GM10248 (cell line): ENCODE data around the gene MORN2.
A peak's percentile ranks its signal among the peaks of the same experiment; 100 is the strongest.

Source experiments
- CTCF ChIA-PET: fragments of 300-600 bp; sonication (Branson Sonifier 250); formaldehyde crosslinking; extraction: SDS; loops from one replicate; lab custom pipeline; 2021; ENCODE audit warnings: antibody characterized with exemption; lab: Yijun Ruan, JAX
- POLR2A ChIA-PET: fragments of 350-650 bp; sonication (Branson Sonifier 250); formaldehyde crosslinking; extraction: SDS; loops from one replicate; lab custom pipeline; 2020; ENCODE audit warnings: antibody characterized with exemption; lab: Yijun Ruan, JAX
- DNase-seq: peaks from one replicate; pipeline ENCODE4 v3.0.0; 2012; ENCODE audit errors: extremely low spot score
- TF ChIP-seq, protein P1 (sequence below): IDR thresholded peaks from 2 replicates; pipeline ENCODE4 v1.5.1; 2012; ENCODE audit warnings: mild to moderate bottlenecking, low read depth; ENCODE audit errors: extremely low read depth, missing control alignments, control extremely low read depth

MORN2 gene

GRCh38 chr2:38866773-38867443, 8.9 kb upstream of the MORN2 start:
- POLR2A ChIA-PET = no interaction called here
- DNase-seq = no peak
- CTCF ChIA-PET = no interaction called here
- TF ChIP-seq, protein P1, sequence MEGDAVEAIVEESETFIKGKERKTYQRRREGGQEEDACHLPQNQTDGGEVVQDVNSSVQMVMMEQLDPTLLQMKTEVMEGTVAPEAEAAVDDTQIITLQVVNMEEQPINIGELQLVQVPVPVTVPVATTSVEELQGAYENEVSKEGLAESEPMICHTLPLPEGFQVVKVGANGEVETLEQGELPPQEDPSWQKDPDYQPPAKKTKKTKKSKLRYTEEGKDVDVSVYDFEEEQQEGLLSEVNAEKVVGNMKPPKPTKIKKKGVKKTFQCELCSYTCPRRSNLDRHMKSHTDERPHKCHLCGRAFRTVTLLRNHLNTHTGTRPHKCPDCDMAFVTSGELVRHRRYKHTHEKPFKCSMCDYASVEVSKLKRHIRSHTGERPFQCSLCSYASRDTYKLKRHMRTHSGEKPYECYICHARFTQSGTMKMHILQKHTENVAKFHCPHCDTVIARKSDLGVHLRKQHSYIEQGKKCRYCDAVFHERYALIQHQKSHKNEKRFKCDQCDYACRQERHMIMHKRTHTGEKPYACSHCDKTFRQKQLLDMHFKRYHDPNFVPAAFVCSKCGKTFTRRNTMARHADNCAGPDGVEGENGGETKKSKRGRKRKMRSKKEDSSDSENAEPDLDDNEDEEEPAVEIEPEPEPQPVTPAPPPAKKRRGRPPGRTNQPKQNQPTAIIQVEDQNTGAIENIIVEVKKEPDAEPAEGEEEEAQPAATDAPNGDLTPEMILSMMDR = no peak

DNA sequence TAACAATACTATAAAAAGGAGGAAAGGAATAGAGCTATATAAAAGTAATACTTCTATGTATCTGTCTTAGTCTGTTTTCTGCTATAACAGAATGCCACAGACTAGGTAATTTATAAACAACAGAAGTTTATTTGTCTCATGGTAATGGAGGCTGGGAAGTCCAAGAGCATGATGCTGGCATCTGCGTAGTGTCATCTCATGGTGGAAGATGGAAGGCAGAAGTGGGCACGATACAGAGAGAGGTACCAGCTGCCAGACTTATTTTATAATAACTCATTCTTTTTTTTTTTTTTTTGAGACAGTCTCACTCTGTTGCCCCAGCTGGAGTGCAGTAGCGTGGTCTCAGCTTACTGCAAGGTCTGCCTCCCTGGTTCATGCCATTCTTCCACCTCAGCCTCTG, 4.3 kb upstream of the MORN2 start:
- POLR2A ChIA-PET = no interaction called here
- CTCF ChIA-PET = no interaction called here
- TF ChIP-seq, protein P1 = no peak
- DNase-seq = no peak

- CTCF ChIA-PET = interaction anchor here (1.2 to 1.5 kb wide), 2 partner anchors 9 to 13 kb away, joined by 4 to 5 read pairs; no protein-coding TSS in a partner anchor
- no peak for DNase-seq
- TF ChIP-seq, protein P1 = no peak
- POLR2A ChIA-PET = no interaction called here
These were observed 2.0 kb upstream of the MORN2 start for GRCh38 chr2:38873763-38874162.

GRCh38 chr2:38875227-38875575, 575 bp upstream of the MORN2 start:
- DNase-seq = peak; percentile 27
- TF ChIP-seq, protein P1 = no peak
- ChIA-PET CTCF (interaction anchor here (0.9 to 1.2 kb wide), 4 partner anchors 33 to 119 kb away, joined by 3 to 5 read pairs (median 4); no protein-coding TSS in a partner anchor), POLR2A (interaction anchor here (0.6 to 1.2 kb wide), 2 partner anchors 124 to 1249 kb away, joined by 3 to 4 read pairs; partner anchors contain the start of gene SRSF7)

GRCh38 chr2:38876407-38876806, 631 bp downstream of the MORN2 start:
- ChIA-PET CTCF (interaction anchor here (0.7 to 1.6 kb wide), 7 partner anchors 11 to 117 kb away, joined by 3 to 5 read pairs (median 3); no protein-coding TSS in a partner anchor), POLR2A (interaction anchor here (0.9 to 1.5 kb wide), 3 partner anchors 11 to 125 kb away, joined by 3 to 4 read pairs (median 3); partner anchors contain the start of gene SRSF7)
- DNase-seq = no peak
- TF ChIP-seq, protein P1 = no peak

DNA sequence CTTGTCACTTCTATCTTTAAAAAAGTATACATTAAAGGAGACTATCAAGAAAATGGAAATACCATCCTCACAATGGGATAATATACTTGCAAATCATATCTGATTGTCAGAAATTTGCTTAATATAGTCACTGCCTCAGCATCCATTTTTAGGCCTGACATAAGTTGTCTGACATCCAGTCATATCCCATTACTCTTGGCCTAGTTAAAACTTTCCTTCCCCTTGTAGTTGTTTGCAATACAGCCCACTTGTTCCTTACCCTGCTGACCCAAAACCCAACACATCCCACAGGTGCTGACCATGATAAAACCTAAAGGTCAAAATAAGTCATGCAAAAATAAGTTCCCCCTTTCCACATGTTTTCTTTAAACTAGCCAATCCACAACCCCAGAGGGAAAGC, 10.3 kb downstream of the MORN2 start:
- CTCF ChIA-PET = interaction anchor here (1.0 kb wide), 1 partner anchor 8 kb away, joined by 3 read pairs; no protein-coding TSS in a partner anchor
- DNase-seq = no peak
- POLR2A ChIA-PET = no interaction called here
- TF ChIP-seq, protein P1 = no peak
